GM21737 (cell line): ENCODE data around the gene SIAH3.

Source experiments
- ATAC-seq: cut with Tn5 transposase; IDR thresholded peaks from one replicate; pipeline ENCODE4 v1.9.1; 2021; ENCODE audit warnings: mild to moderate bottlenecking, moderate library complexity; ENCODE audit not compliant: unreplicated experiment

The SIAH3 gene

GRCh38 chr13:45825387-45825650 is 26.2 kb downstream of the SIAH3 start:
- no peak for ATAC-seq

GRCh38 chr13:45823583-45823982 is 28.0 kb downstream of the SIAH3 start:
- no peak for ATAC-seq

GRCh38 chr13:45821811-45822210 is 29.7 kb downstream of the SIAH3 start:
- no peak for ATAC-seq

- no peak for ATAC-seq
These were observed 31.3 kb downstream of the SIAH3 start for GRCh38 chr13:45820106-45820838.

- ATAC-seq, result no peak
These were observed 33.7 kb downstream of the SIAH3 start for GRCh38 chr13:45817833-45818232.

- no peak for ATAC-seq
These were observed 35.1 kb downstream of the SIAH3 start for GRCh38 chr13:45816427-45816826.

- ATAC-seq, result no peak
These were observed 38.7 kb downstream of the SIAH3 start for GRCh38 chr13:45812695-45813372.

GRCh38 chr13:45811891-45812694 is 39.5 kb downstream of the SIAH3 start:
- no peak for ATAC-seq

GRCh38 chr13:45809801-45810394 is 41.7 kb downstream of the SIAH3 start:
- ATAC-seq, result no peak

- ATAC-seq, result no peak
These were observed 42.6 kb downstream of the SIAH3 start for GRCh38 chr13:45808925-45809324.

GRCh38 chr13:45807520-45808099 is 43.9 kb downstream of the SIAH3 start:
- ATAC-seq, result no peak

- no peak for ATAC-seq
These were observed 51.1 kb downstream of the SIAH3 start for GRCh38 chr13:45800485-45800884.

- ATAC-seq, result no peak
These were observed 52.1 kb downstream of the SIAH3 start for GRCh38 chr13:45799451-45799850.

- no peak for ATAC-seq
These were observed 52.7 kb downstream of the SIAH3 start for GRCh38 chr13:45798851-45799250.

- no peak for ATAC-seq
These were observed 54.9 kb downstream of the SIAH3 start for GRCh38 chr13:45796426-45797235.

- no peak for ATAC-seq
These were observed 58.7 kb downstream of the SIAH3 start for GRCh38 chr13:45792827-45793303.

- ATAC-seq, result no peak
These were observed 63.5 kb downstream of the SIAH3 start for GRCh38 chr13:45788011-45788410.

- ATAC-seq, result no peak
These were observed 64.2 kb downstream of the SIAH3 start for GRCh38 chr13:45787346-45787745.

GRCh38 chr13:45786293-45786920 is 65.1 kb downstream of the SIAH3 start:
- no peak for ATAC-seq
